ENCODE results near the gene PARVG. TPM values are rescaled to one million over a fixed set of nuclear protein-coding genes. Genes with fewer than 3 reads are reported as not detected.

The PARVG gene
- total RNA-seq, 2 donors from 2014 or later, result 34.9 to 71.3 TPM

GRCh38 chr22:44154436-44154942, 26.2 kb upstream of the PARVG start:
- no peaks in the 10 kb centered on the region for H3K9me3 ChIP-seq
- H3K36me3 ChIP-seq, result no peaks in the 10 kb centered on the region
- TF ChIP-seq, protein P1, sequence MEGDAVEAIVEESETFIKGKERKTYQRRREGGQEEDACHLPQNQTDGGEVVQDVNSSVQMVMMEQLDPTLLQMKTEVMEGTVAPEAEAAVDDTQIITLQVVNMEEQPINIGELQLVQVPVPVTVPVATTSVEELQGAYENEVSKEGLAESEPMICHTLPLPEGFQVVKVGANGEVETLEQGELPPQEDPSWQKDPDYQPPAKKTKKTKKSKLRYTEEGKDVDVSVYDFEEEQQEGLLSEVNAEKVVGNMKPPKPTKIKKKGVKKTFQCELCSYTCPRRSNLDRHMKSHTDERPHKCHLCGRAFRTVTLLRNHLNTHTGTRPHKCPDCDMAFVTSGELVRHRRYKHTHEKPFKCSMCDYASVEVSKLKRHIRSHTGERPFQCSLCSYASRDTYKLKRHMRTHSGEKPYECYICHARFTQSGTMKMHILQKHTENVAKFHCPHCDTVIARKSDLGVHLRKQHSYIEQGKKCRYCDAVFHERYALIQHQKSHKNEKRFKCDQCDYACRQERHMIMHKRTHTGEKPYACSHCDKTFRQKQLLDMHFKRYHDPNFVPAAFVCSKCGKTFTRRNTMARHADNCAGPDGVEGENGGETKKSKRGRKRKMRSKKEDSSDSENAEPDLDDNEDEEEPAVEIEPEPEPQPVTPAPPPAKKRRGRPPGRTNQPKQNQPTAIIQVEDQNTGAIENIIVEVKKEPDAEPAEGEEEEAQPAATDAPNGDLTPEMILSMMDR (IDR thresholded peaks at IDR 0.05), result no peak
- H3K27ac ChIP-seq, result no peak overlapping the region
- ATAC-seq (ENCODE audit: insufficient number of reproducible peaks, low FRiP score, low read depth) (no peak), DNase-seq (ENCODE audit: low spot score) (no peak)
- H3K4me3 ChIP-seq, result no peak overlapping the region
- H3K4me1 ChIP-seq (ENCODE audit: control insufficient read depth in 1 of 2, low read depth in 2 of 2), result peaks cover 0 to 15% of the 10 kb centered on the region in 2 donors
- H3K27me3 ChIP-seq (replicated peaks; ENCODE audit: insufficient read depth), result no peaks in the 10 kb centered on the region

- no peak overlapping the region for H3K27ac ChIP-seq
Measured at GRCh38 chr22:44155115-44155514, 25.6 kb upstream of the PARVG start.

GRCh38 chr22:44157916-44158618, 22.7 kb upstream of the PARVG start:
- ATAC-seq (ENCODE audit: insufficient number of reproducible peaks, low FRiP score, low read depth) (no peak), DNase-seq (ENCODE audit: low spot score) (no peak)
- H3K9me3 ChIP-seq, result no peaks in the 10 kb centered on the region
- H3K4me1 ChIP-seq (ENCODE audit: control insufficient read depth in 1 of 2, low read depth in 2 of 2), result peaks cover 0 to 15% of the 10 kb centered on the region in 2 donors
- no peaks in the 10 kb centered on the region for H3K27me3 ChIP-seq (replicated peaks; ENCODE audit: insufficient read depth)
- H3K4me3 ChIP-seq, result no peak overlapping the region
- no peaks in the 10 kb centered on the region for H3K36me3 ChIP-seq
- H3K27ac ChIP-seq, result no peak overlapping the region
- TF ChIP-seq, protein P1 (IDR thresholded peaks at IDR 0.05), result no peak

More at GRCh38 chr22:44155115-44155514, 25.6 kb upstream of the PARVG start:
- Histone ChIP-seq H3K4me3 (no peak overlapping the region), H3K27me3 (replicated peaks; ENCODE audit: insufficient read depth) (no peaks in the 10 kb centered on the region), H3K4me1 (ENCODE audit: control insufficient read depth in 1 of 2, low read depth in 2 of 2) (peaks cover 0 to 15% of the 10 kb centered on the region in 2 donors), H3K36me3 (no peaks in the 10 kb centered on the region), H3K9me3 (no peaks in the 10 kb centered on the region)
- ATAC-seq (ENCODE audit: insufficient number of reproducible peaks, low FRiP score, low read depth) (no peak), DNase-seq (ENCODE audit: low spot score) (no peak)
- TF ChIP-seq, protein P1 (IDR thresholded peaks at IDR 0.05), result no peak

- DNase-seq (ENCODE audit: low spot score) (no peak), ATAC-seq (ENCODE audit: insufficient number of reproducible peaks, low FRiP score, low read depth) (no peak)
- no peaks in the 10 kb centered on the region for H3K36me3 ChIP-seq
- H3K27me3 ChIP-seq (replicated peaks; ENCODE audit: insufficient read depth), result no peaks in the 10 kb centered on the region
- H3K9me3 ChIP-seq, result no peaks in the 10 kb centered on the region
- no peak overlapping the region for H3K4me3 ChIP-seq
- H3K4me1 ChIP-seq (ENCODE audit: control insufficient read depth in 1 of 2, low read depth in 2 of 2), result peaks cover 0 to 15% of the 10 kb centered on the region in 2 donors
- TF ChIP-seq, protein P1 (IDR thresholded peaks at IDR 0.05), result no peak
- no peak overlapping the region for H3K27ac ChIP-seq
Measured at GRCh38 chr22:44158816-44159215, 21.9 kb upstream of the PARVG start.

GRCh38 chr22:44159221-44159620, 21.5 kb upstream of the PARVG start:
- Histone ChIP-seq H3K27ac (no peak overlapping the region), H3K9me3 (no peaks in the 10 kb centered on the region), H3K36me3 (no peaks in the 10 kb centered on the region), H3K4me3 (no peak overlapping the region), H3K27me3 (replicated peaks; ENCODE audit: insufficient read depth) (no peaks in the 10 kb centered on the region), H3K4me1 (ENCODE audit: control insufficient read depth in 1 of 2, low read depth in 2 of 2) (peaks cover 0 to 15% of the 10 kb centered on the region in 2 donors)
- TF ChIP-seq, protein P1 (IDR thresholded peaks at IDR 0.05), result no peak
- ATAC-seq (ENCODE audit: insufficient number of reproducible peaks, low FRiP score, low read depth), result no peak
- DNase-seq (ENCODE audit: low spot score), result no peak

Data from thoracic aorta (tissue), 2 donors.